ENCODE results near the gene STXBP3.

STXBP3 gene

DNA sequence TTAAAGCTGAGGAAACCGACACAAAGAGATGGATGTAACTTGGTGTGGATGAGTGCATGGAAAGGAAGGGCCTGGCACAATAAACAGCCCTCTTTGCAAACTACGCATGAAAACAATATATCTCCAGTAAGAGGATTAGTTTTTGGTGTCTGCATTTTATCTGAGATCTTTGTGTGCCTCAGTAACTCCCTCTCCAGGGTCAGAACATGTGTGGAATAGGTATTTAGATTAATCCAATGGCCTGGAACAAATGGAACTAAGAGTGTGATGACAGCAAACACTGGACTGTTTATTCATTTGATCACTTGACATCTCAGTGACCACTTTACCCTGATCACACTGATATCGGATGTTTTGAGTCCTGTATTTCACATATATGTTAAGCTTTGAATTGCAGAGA lies 65.1 kb downstream of the STXBP3 start:
- DNase-seq = no peak

DNA sequence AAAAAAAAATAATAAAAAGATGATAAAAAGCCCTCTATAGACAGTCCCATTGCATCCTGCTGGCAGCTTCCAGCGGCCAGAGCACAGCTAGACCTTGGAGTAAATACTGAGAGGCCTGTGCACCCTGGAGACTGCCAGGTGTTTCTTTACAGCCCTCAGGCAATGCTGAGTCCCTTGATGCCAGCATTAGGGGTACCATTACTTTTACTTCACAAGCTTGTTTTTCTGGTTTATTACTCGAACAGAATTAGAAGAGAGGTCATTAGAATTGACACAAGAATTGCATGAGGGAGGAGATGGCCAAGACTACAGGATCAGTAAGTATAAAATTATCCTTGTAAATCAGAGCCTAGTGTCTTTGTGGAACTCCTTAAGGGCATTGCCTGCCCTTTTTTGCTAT lies 66.9 kb downstream of the STXBP3 start:
- no peak for DNase-seq

- no peak for DNase-seq
Measured at GRCh38 chr1:108814343-108815125, 68.1 kb downstream of the STXBP3 start.

GRCh38 chr1:108815566-108815965 lies 69.1 kb downstream of the STXBP3 start:
- no peak for DNase-seq

- no peak for DNase-seq
Measured at GRCh38 chr1:108816049-108816893, 69.8 kb downstream of the STXBP3 start.

DNA sequence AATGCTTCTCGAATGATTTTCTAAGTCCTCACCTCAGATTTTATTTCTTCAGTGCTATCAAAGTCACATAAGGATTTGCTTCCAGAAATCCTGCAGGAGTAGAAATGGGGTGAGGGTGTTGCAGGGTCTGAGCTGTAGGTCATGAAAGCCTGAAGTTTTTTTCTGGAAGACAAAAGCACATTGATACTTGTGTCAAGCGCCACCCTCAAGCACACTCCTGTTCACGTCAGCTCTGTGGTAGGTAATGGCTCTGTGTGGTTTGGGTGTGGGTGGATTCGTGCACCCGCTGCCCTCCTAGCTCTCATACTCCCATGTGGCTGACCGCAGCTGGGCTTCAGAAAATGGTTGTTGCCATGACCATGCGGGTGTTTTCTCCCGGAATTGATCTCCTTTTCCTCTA lies 70.5 kb downstream of the STXBP3 start:
- no peak for DNase-seq

DNA sequence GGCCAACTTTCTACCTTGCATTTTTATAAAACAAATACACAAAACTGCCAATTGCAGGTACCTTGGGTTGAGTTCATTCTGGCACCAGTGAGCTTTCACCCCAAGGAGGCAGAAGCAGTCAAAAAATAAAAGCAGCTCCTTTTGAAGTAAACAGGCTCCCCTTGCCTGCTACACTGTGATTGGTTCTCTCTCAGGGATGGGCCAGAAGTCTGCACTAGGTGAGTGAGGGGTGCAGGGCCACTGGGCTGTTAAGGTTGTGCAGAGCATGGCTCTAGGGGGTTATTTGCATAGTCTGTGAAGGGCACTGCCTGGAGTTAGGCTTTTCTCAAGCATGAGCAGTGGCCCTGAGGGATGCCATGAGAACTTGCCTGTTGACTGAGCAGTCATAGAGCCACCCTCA lies 71.3 kb downstream of the STXBP3 start:
- no peak for DNase-seq

GRCh38 chr1:108819878-108820277 lies 73.4 kb downstream of the STXBP3 start:
- DNase-seq = no peak

DNA sequence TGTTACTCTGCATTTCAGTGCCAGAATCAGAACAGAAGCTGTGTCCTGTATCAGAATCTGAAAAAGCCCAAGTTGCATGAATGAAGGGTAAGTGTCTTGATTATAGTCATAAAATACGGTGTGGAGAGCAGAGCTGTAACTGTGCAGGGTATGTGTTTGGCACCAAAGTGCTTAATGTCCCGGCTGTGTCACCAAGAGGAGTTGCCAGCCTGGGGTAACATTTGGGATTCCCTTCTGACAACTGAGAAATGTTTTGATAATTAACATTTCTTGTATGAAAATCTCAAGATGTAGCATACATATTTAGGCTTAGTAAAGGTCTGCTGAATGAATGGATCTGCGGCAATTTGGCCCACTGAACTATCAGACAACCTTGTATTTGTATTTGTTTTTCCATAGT lies 77.2 kb downstream of the STXBP3 start:
- DNase-seq = no peak

DNA sequence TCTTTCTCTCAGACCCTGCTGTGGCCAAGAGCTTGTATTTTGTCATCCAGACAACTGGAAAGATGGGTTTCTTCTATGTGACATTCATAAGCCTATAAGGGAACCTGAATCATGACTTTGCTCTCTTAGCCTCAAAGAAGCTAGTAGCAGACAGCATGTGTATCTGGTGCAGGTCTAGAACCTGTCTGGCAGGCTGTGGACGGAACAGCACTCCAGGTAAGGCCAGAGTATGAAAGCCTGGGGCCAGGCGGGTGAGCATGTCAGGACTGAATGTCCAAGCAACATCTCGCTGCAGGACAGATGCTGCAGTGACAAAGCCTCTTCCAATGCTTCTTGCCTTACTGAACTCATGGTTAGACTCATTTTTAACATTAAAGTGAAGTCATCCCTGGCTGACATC lies 77.6 kb downstream of the STXBP3 start:
- no peak for DNase-seq

GRCh38 chr1:108826081-108826635 lies 79.7 kb downstream of the STXBP3 start:
- no peak for DNase-seq

DNA sequence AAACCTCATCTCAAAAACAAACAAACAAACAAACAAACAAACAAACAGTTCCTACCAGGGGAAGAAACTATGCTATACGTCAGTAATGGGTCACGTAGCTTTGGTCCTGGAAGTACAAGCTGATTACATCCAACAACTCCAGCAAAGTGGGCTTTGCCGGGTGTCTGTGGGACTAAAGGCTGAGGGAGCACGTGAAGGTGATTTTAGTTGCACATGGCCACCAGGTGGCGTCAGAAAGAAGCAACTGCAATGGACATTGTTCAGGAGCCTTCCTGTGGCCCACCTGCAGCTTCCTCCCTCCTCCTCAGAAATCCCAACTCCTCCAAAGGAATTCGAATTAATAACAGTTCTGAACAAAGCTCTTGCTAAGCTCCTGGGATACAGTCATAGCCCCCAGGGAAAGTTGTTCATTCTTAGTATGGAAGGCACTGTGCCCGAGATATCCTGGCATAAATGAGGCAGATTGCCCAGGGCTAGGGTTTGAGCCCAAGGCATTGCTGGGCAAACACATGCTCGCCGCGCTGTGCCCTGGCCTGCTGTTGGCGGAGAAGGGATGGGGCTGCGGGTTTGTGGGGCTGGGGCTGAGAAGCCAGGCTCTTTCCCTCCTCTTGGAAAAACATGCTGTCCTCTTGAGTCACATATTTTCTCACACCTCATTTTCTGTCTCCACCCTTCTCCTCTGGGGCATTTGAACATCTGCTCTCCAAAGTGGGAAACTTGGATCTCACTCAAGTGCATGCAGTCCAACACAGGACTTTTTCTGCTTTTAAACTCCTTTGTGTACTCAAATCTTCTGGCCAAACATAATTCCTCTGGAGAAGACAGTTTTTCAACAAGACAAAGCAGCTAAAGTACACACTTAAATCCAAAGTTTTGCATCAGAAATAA lies 81.8 kb downstream of the STXBP3 start:
- DNase-seq = peak; percentile 69

DNA sequence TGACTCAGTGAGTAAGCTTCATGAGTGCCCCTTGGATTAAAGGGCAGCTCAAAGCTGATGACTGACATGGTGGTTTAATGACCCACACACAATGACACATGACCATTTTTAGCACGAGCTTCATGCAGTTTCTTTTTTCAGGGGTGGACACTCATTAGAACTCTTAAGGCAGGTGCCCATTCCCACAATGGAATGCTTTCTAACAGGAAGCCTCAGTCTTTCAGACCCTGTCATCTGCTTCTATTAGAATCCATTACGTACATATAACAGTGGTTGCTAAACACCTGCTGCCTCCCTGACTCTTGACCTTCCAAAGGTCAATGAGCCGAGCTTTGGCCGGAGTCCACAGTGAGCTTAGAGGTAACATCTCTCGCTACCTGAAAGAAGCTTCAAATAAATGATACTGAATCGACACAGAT lies 83.0 kb downstream of the STXBP3 start:
- DNase-seq = no peak

- no peak for DNase-seq
Measured at GRCh38 chr1:108830119-108831008, 83.9 kb downstream of the STXBP3 start.

GRCh38 chr1:108831225-108831624 lies 84.8 kb downstream of the STXBP3 start:
- DNase-seq = no peak

DNA sequence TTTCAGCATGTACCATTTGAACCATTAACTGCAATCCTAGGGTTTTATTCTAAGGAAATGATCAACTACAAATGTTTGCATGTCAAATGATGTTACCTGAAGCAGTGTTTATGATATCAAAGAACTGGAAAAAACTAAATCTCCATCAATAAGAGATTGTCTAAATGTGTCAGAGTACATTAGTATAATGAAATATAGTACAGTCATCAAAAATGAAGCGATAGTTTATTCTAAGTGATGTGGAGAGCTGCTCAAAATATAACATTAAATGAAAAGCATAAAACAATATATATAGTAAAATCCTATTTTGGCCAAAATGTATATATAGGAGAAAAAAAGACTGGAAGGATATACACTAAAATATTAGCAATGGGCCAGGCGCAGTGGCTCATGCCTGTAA lies 86.5 kb downstream of the STXBP3 start:
- DNase-seq = no peak

GRCh38 chr1:108841703-108842102 lies 95.2 kb downstream of the STXBP3 start:
- DNase-seq = no peak

DNA sequence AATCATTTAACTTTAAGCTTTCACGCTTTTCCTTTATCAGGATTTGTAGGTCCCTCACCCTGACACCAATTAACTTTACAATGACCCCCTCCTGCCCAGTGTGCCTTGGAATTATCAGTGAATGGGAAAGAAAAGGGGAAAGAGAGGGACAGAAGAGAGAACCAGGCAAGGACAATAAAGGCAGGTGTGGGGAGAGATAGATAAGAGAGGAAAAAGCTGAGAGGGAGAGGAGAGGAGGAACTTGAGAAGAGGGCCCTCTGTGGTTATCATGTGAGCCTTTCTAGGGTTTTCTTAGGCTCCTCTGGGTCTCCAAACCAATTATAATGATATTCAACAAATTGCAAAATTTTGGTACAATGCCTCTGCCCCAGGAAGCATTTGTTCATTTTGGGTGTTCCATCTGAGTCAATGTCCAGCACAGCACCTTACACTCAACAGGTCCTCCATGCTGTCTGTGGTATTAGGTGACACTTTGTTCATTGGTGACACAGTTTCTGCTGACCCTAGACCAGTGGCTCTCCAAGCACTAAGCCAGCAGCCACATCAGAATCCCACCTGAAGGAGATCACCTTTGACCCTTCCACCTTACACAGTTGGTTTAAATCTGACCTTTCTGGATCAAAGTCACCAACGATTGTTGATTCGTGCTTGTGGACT lies 96.2 kb downstream of the STXBP3 start:
- DNase-seq = no peak

DNA sequence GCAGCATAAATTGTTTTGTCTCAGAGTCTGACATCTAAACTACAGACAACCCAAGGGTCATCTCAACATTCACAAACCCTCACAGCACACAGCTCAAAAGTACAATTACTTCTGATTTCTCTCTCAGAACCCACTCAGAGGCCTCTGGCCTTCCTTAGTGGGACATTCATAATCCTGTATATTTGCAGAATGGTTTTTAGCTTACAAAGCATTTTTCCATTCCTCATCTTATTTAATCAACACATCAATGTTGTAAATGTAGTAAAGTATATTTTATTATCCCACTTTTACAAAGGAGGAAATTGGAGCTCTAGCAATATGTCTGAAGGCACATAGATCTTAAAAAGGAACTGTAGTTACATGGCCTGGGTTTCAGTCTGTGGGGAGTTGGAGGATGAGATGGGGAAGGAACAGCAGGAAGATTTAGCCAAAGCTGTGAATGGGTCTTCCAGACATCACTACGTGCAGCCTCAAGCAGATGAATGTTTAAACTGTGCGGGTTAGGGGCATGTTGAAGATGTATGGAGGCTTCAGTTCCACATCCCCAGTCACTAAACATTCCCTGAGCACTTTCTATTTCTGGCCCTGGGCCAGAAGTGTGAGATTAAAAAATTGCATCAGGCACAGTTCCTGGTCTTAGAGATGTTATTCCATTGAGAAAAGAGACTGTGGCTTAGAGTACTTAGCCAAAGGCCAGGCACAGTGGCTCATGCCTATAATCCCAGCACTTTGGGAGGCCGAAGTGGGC lies 97.1 kb downstream of the STXBP3 start:
- DNase-seq = no peak

- no peak for DNase-seq
Measured at GRCh38 chr1:108845446-108845845, 99.0 kb downstream of the STXBP3 start.

- no peak for DNase-seq
Measured at GRCh38 chr1:108845991-108846390, 99.5 kb downstream of the STXBP3 start.
